ENCODE measurements around the gene TOP3A.

GRCh38 chr17:18238299-18238698 is 76.5 kb downstream of the TOP3A start:
- TF ChIP-seq CTCF (conservative IDR thresholded peaks at IDR 0.05) (no peak), EZH2 (IDR thresholded peaks at IDR 0.05; ENCODE audit: low read depth) (no peak)

Measured in PC-9 (cell line).